Endothelial cell (in vitro differentiated cells): ENCODE results near the gene APCDD1L. TPM values are rescaled to one million over a fixed set of nuclear protein-coding genes. Genes with fewer than 3 reads are reported as not detected.

Source experiments
- DNase-seq: peaks from one replicate; pipeline ENCODE4 v3.0.0; 2021; ENCODE audit warnings: low spot score
- H3K27ac Mint-ChIP-seq: one replicate; pipeline ENCODE4 v1.8.0; 2021; ENCODE audit warnings: mixed read lengths, inconsistent platforms; ENCODE audit not compliant: unreplicated experiment
- H3K27me3 Mint-ChIP-seq: one replicate; pipeline ENCODE4 v1.8.0; 2021; ENCODE audit warnings: mild to moderate bottlenecking, moderate library complexity, mixed read lengths, inconsistent platforms; ENCODE audit not compliant: unreplicated experiment
- H3K36me3 Mint-ChIP-seq: one replicate; pipeline ENCODE4 v1.8.0; 2021; ENCODE audit warnings: mild to moderate bottlenecking, low read depth, mixed read lengths, inconsistent platforms; ENCODE audit not compliant: unreplicated experiment
- H3K4me1 Mint-ChIP-seq: one replicate; pipeline ENCODE4 v1.8.0; 2021; ENCODE audit warnings: mild to moderate bottlenecking, mixed read lengths, inconsistent platforms; ENCODE audit not compliant: unreplicated experiment
- H3K4me3 Mint-ChIP-seq: one replicate; pipeline ENCODE4 v1.8.0; 2021; ENCODE audit warnings: mild to moderate bottlenecking, mixed read lengths, inconsistent platforms; ENCODE audit not compliant: unreplicated experiment
- H3K9me3 Mint-ChIP-seq: one replicate; pipeline ENCODE4 v1.8.0; 2021; ENCODE audit warnings: mixed read lengths, inconsistent platforms; ENCODE audit not compliant: unreplicated experiment
- CTCF ChIP-seq: fragments of 200-600 bp; sonication (generic); IDR thresholded peaks from one replicate; pipeline ENCODE4 v1.5.0; 2021; ENCODE audit warnings: antibody characterized with exemption; ENCODE audit not compliant: unreplicated experiment
- total RNA-seq: library from RNA; stranded (reverse); fragmentation: NEBNext Ultra II Directional; extraction: Animal tissue kit (Norgen Biotek cat#: 25700); gene quantifications from one replicate; pipeline ENCODE4 v1.2.1, GENCODE V29; 2021; ENCODE audit not compliant: unreplicated experiment

APCDD1L gene
- total RNA-seq, 1 donor from 2014 or later = not detected

- no peak for TF ChIP-seq CTCF
- DNase-seq = no peak
- peaks cover 5% of the 10 kb centered on the region for H3K36me3 Mint-ChIP-seq
- peaks cover 3% of the 10 kb centered on the region for H3K4me1 Mint-ChIP-seq
- no peaks in the 10 kb centered on the region for H3K9me3 Mint-ChIP-seq
- no peak overlapping the region for H3K27ac Mint-ChIP-seq
- H3K4me3 Mint-ChIP-seq = no peak overlapping the region
- H3K27me3 Mint-ChIP-seq = peaks cover 2% of the 10 kb centered on the region
Observed at GRCh38 chr20:58434326-58434725, 80.9 kb downstream of the APCDD1L start.

GRCh38 chr20:58433759-58434158 lies 81.4 kb downstream of the APCDD1L start:
- no peak for DNase-seq
- Mint-ChIP-seq H3K4me1 (no peaks in the 10 kb centered on the region), H3K27me3 (peaks cover 2% of the 10 kb centered on the region), H3K36me3 (peaks cover 5% of the 10 kb centered on the region), H3K9me3 (no peaks in the 10 kb centered on the region), H3K27ac (no peak overlapping the region), H3K4me3 (no peak overlapping the region)
- no peak for TF ChIP-seq CTCF

- H3K36me3 Mint-ChIP-seq = peaks cover 5% of the 10 kb centered on the region
- no peaks in the 10 kb centered on the region for H3K9me3 Mint-ChIP-seq
- peak overlapping the region; percentile 29 for H3K4me3 Mint-ChIP-seq
- TF ChIP-seq CTCF = no peak
- DNase-seq = no peak
- H3K4me1 Mint-ChIP-seq = no peaks in the 10 kb centered on the region
- H3K27me3 Mint-ChIP-seq = peaks cover 2% of the 10 kb centered on the region
- no peak overlapping the region for H3K27ac Mint-ChIP-seq
Observed at GRCh38 chr20:58433029-58433647, 82.1 kb downstream of the APCDD1L start.

- peaks cover 5% of the 10 kb centered on the region for H3K36me3 Mint-ChIP-seq
- no peak overlapping the region for H3K4me3 Mint-ChIP-seq
- H3K27ac Mint-ChIP-seq = no peak overlapping the region
- peaks cover under 1% of the 10 kb centered on the region for H3K27me3 Mint-ChIP-seq
- no peaks in the 10 kb centered on the region for H3K9me3 Mint-ChIP-seq
- no peak for TF ChIP-seq CTCF
- DNase-seq = no peak
- no peaks in the 10 kb centered on the region for H3K4me1 Mint-ChIP-seq
Observed at GRCh38 chr20:58432186-58432954, 82.8 kb downstream of the APCDD1L start.

GRCh38 chr20:58431134-58431533 lies 84.1 kb downstream of the APCDD1L start:
- TF ChIP-seq CTCF = no peak
- Mint-ChIP-seq H3K4me1 (no peaks in the 10 kb centered on the region), H3K27ac (no peak overlapping the region), H3K4me3 (no peak overlapping the region), H3K27me3 (no peaks in the 10 kb centered on the region), H3K36me3 (peaks cover 5% of the 10 kb centered on the region), H3K9me3 (no peaks in the 10 kb centered on the region)
- no peak for DNase-seq
